ENCODE results near the gene DCDC2C. TPM values are rescaled to one million over a fixed set of nuclear protein-coding genes. Genes with fewer than 3 reads are reported as not detected.
A peak's percentile ranks its signal among the peaks of the same experiment; 100 is the strongest.

DCDC2C gene
- polyA plus RNA-seq, 1 of the 3 experiments (the other 2 are of a cell fraction): not detected

DNA sequence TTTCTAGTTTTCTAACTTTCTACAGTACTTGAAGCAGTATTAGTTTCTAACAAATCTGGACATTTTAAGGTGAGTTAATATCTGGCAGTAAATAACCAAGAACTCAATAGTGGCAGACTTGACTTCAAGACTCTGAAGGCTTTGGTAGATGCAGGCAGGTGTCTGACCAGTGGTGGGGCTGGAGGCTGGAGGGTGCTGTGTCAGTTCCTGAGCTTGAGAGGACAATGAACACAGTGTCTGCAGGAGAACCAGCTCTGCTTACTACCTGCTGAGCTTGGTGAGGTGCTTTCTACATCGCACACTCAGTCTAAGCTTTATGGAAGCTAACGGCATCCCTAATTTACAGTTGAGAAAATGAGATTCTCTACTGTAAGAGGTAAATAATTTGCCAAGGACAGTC lies 24.2 kb upstream of the DCDC2C start (continued):
- TF ChIP-seq, protein P1, sequence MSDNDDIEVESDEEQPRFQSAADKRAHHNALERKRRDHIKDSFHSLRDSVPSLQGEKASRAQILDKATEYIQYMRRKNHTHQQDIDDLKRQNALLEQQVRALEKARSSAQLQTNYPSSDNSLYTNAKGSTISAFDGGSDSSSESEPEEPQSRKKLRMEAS (IDR thresholded peaks at IDR 0.05; ENCODE audit: low read depth): no peak
- TF ChIP-seq PBX3 (IDR thresholded peaks at IDR 0.05) (no peak), RFX5 (IDR thresholded peaks at IDR 0.05; ENCODE audit: low read length) (no peak)

DNA sequence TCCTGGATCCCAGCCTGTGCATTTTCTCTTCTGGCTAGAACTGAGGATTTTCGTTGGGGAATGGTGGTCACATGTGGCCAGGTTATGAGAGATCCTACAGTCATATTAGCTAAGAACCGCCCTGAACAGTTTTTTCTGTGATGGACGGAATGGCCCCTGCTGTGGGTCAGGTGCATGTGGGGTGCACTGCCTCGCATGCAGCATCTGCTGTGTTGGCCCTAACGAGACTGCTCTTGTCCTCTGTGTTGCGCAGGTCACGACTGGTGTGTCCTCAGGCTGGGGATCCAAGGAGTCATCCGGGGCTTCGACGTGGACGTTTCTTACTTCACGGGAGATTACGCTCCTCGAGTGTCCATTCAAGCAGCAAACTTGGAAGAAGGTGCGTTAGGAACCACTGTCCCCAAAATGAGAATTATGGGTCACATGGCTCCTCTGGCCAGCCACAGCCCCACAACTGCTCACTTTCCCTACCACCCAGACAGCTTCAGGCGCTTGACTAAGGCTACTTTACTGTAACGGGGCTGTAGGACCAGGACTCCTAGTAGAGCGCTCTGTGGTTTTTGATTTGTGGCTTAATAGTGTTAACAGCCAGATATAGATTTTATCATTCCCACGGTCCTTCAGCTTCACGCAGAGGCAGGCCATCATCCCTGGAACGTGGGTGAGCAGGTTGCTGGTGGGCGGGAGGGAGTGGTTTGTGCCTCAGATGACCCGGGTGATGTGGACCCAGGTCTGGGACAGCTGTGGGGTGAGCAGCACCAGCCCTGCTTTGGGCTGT lies 23.6 kb upstream of the DCDC2C start:
- Histone ChIP-seq H3K9me3 (no peaks in the 10 kb centered on the region), H3K36me3 (replicated peaks in 1 of 2; ENCODE audit: control insufficient read depth in 1 of 2, insufficient read depth in 2 of 2, low read length in 1 of 2) (no peaks in the 10 kb centered on the region), H3K9ac (no peak overlapping the region), H3K79me2 (ENCODE audit: insufficient read depth) (no peaks in the 10 kb centered on the region), H4K20me1 (ENCODE audit: insufficient read depth) (no peaks in the 10 kb centered on the region), H3K27ac (ENCODE audit: low read depth in 2 of 2, low read length in 1 of 2) (no peak overlapping the region), H2AFZ (ENCODE audit: low read depth) (no peak overlapping the region), H3K4me3 (ENCODE audit: low read depth in 2 of 2, low read length in 1 of 2) (no peak overlapping the region), H3K9me2 (no peaks in the 10 kb centered on the region), H3F3A (replicated peaks; ENCODE audit: insufficient read depth) (no peaks in the 10 kb centered on the region), H3K4me2 (no peak overlapping the region), H3K4me1 (ENCODE audit: control insufficient read depth in 1 of 2, insufficient read depth in 2 of 2, low read depth in 1 of 2, low read length in 1 of 2) (peaks cover 0 to 13% of the 10 kb centered on the region in 2 experiments; a peak in 1 of 4 replicates), H3K27me3 (ENCODE audit: insufficient read depth) (no peaks in the 10 kb centered on the region; the same call in 1 of the 2 replicates)
- POLR2A ChIA-PET: no interaction called here
- 38% methylated on average over 20 of the region's 23 CpGs for WGBS (ENCODE audit: low lambda C conversion rate)
- CTCF ChIA-PET: interaction anchor here (0.9 to 2.7 kb wide), 3 partner anchors 12 to 128 kb away, joined by 3 to 9 read pairs (median 3); no protein-coding TSS in a partner anchor
- DNase-seq: no peak
- TF ChIP-seq RAD21 (IDR thresholded peaks at IDR 0.05; ENCODE audit: low read length) (no peak), GATA2 (CRISPR knock-in tag; IDR thresholded peaks at IDR 0.05) (peak; percentile 54; the same call in 1 of the 2 replicates)

GRCh38 chr2:3680548-3681345 lies 22.6 kb upstream of the DCDC2C start:
- Histone ChIP-seq H2AFZ (ENCODE audit: low read depth) (no peak overlapping the region), H3K9me3 (no peaks in the 10 kb centered on the region), H3K27ac (ENCODE audit: low read depth in 2 of 2, low read length in 1 of 2) (no peak overlapping the region), H3K9me2 (no peaks in the 10 kb centered on the region), H3K9ac (no peak overlapping the region), H3F3A (replicated peaks; ENCODE audit: insufficient read depth) (no peaks in the 10 kb centered on the region), H3K4me1 (ENCODE audit: control insufficient read depth in 1 of 2, insufficient read depth in 2 of 2, low read depth in 1 of 2, low read length in 1 of 2) (peaks cover 0 to 13% of the 10 kb centered on the region in 2 experiments; a peak in 1 of 4 replicates), H3K36me3 (replicated peaks in 1 of 2; ENCODE audit: control insufficient read depth in 1 of 2, insufficient read depth in 2 of 2, low read length in 1 of 2) (no peaks in the 10 kb centered on the region), H3K79me2 (ENCODE audit: insufficient read depth) (no peaks in the 10 kb centered on the region), H3K27me3 (ENCODE audit: insufficient read depth) (no peaks in the 10 kb centered on the region; the same call in 1 of the 2 replicates), H3K4me2 (no peak overlapping the region), H3K4me3 (ENCODE audit: low read depth in 2 of 2, low read length in 1 of 2) (no peak overlapping the region), H4K20me1 (ENCODE audit: insufficient read depth) (no peaks in the 10 kb centered on the region)
- 60% methylated on average over 18 of the region's 18 CpGs for WGBS (ENCODE audit: low lambda C conversion rate)
- POLR2A ChIA-PET: no interaction called here
- CTCF ChIA-PET: no interaction called here
- no peak for DNase-seq
- no peak for TF ChIP-seq FOSL2 (IDR thresholded peaks at IDR 0.05; ENCODE audit: borderline replicate concordance, low read depth)
- no peak for TF ChIP-seq REST (IDR thresholded peaks at IDR 0.05; ENCODE audit: low read depth, low read length)
- TF ChIP-seq RFX5 (IDR thresholded peaks at IDR 0.05; ENCODE audit: low read length): no peak
- TF ChIP-seq RAD21 (IDR thresholded peaks at IDR 0.05; ENCODE audit: low read length): no peak
- no peak for TF ChIP-seq TAF1 (IDR thresholded peaks at IDR 0.05; ENCODE audit: borderline replicate concordance, low read depth, low read length)
- TF ChIP-seq RCOR1 (IDR thresholded peaks at IDR 0.05; ENCODE audit: low read length): no peak
- no peak for TF ChIP-seq GATA2 (CRISPR knock-in tag; IDR thresholded peaks at IDR 0.05)
- no peak for TF ChIP-seq NRF1 (IDR thresholded peaks at IDR 0.05; ENCODE audit: low read depth, low read length)
- TF ChIP-seq, protein P2, sequence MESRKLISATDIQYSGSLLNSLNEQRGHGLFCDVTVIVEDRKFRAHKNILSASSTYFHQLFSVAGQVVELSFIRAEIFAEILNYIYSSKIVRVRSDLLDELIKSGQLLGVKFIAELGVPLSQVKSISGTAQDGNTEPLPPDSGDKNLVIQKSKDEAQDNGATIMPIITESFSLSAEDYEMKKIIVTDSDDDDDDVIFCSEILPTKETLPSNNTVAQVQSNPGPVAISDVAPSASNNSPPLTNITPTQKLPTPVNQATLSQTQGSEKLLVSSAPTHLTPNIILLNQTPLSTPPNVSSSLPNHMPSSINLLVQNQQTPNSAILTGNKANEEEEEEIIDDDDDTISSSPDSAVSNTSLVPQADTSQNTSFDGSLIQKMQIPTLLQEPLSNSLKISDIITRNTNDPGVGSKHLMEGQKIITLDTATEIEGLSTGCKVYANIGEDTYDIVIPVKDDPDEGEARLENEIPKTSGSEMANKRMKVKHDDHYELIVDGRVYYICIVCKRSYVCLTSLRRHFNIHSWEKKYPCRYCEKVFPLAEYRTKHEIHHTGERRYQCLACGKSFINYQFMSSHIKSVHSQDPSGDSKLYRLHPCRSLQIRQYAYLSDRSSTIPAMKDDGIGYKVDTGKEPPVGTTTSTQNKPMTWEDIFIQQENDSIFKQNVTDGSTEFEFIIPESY (IDR thresholded peaks at IDR 0.05; ENCODE audit: borderline replicate concordance, low read depth): no peak
- TF ChIP-seq TCF12 (IDR thresholded peaks at IDR 0.05): no peak
- TF ChIP-seq POLR2AphosphoS5 (IDR thresholded peaks at IDR 0.05; ENCODE audit: low read depth, low read length): no peak
- TF ChIP-seq GABPA (IDR thresholded peaks at IDR 0.05; ENCODE audit: low read depth): no peak
- TF ChIP-seq SMC3 (IDR thresholded peaks at IDR 0.05; ENCODE audit: low read depth, low read length): no peak
